HG03575 (cell line): Measurements from ENCODE around the gene IL25.

Experiments used
- ATAC-seq: cut with Tn5 transposase; IDR thresholded peaks from one replicate; pipeline ENCODE4 v1.9.1; 2021; ENCODE audit not compliant: unreplicated experiment, insufficient number of reproducible peaks, low FRiP score; ENCODE audit errors: extremely low read depth

The IL25 gene

DNA sequence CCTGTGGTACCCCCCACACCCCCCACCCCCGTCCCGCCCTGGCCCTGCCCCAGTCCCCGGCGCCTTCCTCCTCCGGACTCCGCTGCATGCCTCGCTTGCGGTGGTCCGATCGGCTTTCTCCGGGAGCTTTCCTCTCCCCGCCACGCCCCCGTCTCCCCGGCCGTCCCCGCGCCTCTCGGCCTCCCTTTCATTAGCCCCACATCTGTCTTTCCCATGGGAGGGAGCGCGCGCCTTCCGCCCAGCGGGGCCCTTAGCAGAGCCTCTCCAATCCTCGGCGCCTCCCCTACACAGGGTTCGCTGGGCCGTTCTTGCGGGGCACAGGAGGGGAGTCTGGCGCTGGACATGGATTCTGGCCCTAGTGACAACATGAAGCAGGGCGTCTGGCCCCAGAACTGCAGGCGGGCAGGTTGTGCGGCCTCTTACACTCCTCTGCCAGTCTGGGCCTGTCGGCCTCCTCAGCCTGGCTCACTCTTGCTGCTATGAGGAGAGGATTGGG, 6.1 kb upstream of the IL25 start:
- ATAC-seq: no peak

DNA sequence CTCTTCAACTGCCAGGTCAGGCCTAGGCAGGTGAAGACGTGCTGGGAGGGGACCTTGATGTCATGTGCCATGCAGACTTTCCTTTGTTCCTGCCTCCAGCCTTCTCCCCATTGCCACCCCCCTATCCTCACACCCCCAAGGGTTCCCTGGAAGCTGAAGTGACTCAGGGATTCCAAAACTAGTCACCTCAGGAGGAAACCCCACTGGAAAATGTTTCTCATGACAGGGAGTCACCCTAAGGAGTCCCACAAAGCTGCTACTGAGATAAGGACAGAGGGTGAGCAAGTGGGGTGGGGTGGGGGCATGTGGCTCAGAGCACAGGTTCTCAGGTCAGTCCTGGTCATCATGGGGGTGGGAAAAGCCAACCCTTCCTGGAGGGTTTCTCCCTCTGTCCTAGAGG, 2.4 kb upstream of the IL25 start:
- no peak for ATAC-seq

- no peak for ATAC-seq
Observed at GRCh38 chr14:23371865-23372264, 744 bp upstream of the IL25 start.

- ATAC-seq: no peak
Observed at GRCh38 chr14:23373041-23373440, 432 bp downstream of the IL25 start.

DNA sequence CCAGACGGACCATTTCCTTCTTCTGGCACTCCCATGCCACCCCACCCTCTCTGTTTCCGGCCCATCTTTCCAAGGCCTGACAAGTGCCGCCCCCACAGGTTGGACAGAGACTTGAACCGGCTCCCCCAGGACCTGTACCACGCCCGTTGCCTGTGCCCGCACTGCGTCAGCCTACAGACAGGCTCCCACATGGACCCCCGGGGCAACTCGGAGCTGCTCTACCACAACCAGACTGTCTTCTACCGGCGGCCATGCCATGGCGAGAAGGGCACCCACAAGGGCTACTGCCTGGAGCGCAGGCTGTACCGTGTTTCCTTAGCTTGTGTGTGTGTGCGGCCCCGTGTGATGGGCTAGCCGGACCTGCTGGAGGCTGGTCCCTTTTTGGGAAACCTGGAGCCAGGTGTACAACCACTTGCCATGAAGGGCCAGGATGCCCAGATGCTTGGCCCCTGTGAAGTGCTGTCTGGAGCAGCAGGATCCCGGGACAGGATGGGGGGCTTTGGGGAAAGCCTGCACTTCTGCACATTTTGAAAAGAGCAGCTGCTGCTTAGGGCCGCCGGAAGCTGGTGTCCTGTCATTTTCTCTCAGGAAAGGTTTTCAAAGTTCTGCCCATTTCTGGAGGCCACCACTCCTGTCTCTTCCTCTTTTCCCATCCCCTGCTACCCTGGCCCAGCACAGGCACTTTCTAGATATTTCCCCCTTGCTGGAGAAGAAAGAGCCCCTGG, 3.1 kb downstream of the IL25 start:
- no peak for ATAC-seq

DNA sequence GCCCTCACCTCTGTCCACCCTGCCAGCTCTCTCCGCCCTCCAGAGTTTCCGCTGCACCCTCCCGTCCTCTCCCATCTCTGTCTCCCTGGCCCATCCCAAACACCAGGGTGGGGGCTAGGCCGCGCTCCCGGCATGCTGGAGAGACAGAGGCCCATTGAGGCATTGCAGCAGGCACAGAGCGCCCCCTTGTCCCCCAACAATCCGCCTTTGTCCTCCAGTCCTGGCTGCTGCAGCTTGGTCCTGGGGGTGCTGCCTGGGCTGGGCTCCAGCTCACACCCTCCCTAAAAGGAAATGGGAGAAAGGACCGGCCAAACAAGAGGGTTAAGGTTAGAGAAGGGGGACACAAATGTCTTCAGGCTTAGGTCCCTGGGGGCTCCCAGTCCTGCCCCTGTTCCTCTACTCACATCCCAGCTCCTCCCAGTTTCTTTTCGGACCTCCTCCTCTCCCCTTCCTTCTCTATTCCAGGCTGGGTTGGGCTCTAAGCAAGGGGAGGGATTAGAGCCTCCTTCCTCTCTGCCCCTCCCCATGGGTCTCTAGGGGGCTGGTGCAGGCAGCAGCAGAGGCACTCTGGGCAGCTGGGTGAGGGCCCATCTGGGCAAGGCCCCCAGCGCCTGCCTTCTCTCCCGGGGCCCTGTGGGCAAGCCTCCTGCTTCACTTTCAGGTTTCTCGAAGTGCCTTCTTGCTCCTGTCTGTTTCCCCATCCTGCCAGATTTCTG, 4.0 kb downstream of the IL25 start, which contains the start of gene CMTM5:
CMTM5 (plus strand) TSS at position 565 of the 716 bp plus-strand sequence. CDS start 206 bp downstream, outside the sequence.
- ATAC-seq: no peak

GRCh38 chr14:23377198-23377550, 4.6 kb downstream of the IL25 start:
- ATAC-seq: no peak

DNA sequence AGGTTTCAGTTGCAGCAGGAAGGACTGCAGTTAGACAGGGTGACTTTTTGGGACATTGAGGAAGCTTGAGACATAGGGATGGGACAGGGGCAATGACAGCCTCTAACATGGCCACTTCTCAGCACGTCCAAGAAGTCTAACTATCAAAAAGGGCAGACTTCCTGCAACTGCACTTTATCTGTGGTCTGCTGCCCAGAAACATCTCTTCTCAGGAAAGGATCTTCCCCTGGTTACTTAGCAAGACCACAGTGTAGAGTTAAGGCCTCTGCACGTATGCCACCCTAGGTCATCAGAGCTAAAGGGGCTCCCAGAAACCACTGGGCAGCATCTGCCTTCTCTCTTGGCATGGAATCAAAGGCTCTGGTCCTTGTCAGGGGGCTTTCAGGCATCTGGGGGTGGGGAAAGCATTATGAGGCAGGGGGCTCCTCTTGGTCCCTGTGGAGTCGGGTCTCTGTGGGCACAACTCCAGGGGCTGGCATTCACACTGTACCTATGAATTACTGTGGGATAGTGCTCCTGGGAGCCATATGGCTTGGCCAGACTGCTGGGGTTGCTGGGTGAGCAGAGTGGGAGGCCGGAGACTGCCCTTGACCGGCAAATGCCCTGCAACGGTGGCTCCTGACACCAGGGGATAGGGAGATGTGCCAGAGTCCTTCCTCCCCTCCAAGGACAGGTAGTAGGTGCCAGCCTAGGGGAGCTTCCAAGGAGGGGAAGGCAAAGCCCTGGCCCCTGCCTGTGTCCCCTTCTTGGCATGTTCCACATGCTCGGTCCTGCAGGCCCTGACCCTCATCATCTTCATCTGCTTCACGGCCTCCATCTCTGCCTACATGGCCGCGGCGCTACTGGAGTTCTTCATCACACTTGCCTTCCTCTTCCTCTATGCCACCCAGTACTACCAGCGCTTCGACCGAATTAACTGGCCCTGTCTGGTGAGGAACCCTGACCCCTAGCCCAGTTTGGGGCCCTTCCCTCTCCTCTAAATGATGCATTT, 5.3 kb downstream of the IL25 start:
- no peak for ATAC-seq

DNA sequence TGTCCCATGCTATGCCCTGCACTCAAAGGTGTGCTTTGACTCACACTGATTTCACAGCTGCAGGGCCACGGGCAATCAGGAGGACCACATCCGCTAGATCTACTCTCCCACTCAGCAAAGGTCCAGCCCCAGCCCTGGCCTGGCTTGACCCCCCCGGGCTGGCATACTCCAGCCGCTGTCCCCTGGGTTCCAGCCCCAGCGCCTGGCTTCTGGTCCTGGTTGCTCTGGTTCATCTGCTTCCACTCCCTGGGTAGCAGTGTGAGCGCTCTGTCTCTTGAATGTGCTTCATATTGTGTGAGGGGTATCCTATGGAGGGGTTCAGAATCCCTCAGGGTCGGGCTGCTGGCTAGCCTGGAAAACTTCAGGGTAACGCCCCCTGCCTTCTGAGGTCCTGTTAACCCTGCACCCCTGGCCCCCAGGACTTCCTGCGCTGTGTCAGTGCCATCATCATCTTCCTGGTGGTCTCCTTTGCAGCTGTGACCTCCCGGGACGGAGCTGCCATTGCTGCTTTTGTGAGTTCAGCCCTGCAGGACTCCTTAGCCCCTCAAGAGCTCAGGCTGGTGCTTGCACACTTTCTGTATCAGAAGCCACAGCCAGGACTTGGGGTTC, 6.1 kb downstream of the IL25 start:
- ATAC-seq: no peak

DNA sequence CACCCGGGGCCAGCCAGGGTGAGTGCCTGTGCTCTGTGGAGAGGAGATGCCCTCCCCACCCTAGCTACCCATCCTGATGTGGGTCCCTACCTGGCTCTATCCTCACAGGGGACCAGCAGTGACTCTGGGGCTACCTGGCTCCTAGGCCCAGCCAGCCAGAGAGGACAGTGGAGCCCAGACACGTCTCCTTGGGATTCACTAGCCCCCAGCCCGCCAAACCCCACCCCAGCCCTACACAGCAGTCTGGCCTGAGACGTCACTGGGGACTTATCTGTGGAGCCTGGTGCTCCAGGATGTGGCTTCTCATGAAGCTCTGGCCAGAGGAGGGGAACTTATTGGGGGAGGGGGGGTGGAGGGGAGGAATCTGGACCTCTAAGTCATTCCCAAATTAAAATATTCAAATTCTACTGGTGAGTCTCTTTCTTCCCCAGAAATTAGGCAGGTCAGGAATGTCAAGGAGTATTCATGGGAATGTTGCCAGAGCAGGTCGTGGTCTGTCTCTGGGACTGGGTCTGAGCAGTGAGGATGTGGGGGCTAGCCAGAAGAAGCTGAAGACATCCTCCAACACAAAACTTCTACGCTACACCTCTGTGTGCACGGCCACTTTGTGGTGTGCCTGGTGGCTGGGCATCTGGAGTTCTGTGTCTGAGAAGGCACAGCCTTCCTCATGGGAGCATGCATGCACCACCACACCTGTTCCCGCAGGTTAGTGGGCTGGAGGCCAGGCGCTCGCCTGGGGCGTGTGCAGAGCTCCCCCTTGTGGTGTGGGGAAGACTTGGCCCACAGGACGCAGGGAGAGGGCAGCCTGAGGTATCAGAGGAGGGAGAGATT, 7.0 kb downstream of the IL25 start:
- ATAC-seq: no peak

DNA sequence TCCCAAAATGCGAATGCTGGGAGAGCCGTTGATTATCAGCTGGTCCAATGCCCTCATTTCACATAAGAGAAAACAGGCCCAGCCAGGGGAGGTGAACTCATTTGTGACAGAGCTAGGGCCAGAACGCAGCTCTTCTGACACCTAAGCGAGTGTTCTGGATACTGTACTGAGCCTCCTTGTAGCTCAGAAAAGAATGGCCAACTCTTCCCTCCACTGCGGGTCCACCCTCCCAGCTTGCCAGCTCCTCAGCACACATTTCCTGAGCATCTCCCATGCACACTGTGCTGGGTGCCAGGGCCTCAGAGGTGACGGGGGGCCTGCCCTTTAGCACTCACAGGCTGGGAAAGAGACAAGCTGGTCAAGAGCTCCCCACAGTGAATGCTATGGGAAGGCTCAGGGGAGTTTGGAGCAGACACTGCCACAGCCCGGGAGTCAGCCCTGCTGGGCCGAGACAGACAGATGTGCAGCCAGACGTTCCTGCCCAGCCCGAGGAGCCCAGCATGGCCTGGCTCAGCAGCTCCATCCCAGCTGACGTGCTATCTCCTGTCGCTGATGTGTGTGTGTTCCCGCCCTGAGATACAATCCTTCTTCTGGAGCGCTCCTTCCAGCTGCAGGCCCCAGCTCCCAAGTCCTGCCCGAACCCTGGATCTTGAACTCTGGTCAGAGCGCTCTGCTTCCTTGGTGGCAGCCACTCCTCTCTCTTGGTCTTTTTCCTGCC, 7.7 kb downstream of the IL25 start:
- no peak for ATAC-seq

- ATAC-seq: no peak
Observed at GRCh38 chr14:23380976-23381375, 8.4 kb downstream of the IL25 start.

GRCh38 chr14:23381871-23382270, 9.3 kb downstream of the IL25 start:
- no peak for ATAC-seq

DNA sequence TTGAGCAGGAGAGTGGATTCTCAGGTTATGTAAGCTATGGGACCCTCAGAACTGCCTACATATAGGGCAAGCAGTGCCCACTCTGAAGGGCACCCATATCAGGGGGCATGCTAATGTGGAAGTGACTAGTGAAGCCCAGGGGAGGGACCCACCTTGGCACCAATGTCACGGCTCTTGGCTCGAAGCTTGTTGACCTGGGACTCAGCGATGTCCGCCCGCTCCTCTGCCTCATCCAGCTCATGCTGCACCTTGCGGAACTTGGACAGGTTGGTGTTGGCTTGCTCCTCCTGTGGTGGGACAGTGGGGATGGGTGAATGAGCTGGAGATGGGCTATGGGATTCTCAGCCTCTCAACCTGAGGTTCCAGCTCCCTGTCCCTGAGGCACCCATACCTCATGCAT, 9.7 kb downstream of the IL25 start:
- no peak for ATAC-seq

- ATAC-seq: no peak
Observed at GRCh38 chr14:23382731-23383440, 10.3 kb downstream of the IL25 start.

GRCh38 chr14:23384364-23385080, 11.9 kb downstream of the IL25 start:
- ATAC-seq: no peak
